Endothelial cell of umbilical vein (primary cell): ENCODE measurements around the gene CCSER1.

Experiments used
- CTCF ChIP-seq, 2 donors: IDR thresholded peaks; 1 replicate in 1 of 2; 2 replicates in 1 of 2; pipeline ENCODE4 v1.5.1; 2011; ENCODE audit warnings: low read length in 2 of 2, mild to moderate bottlenecking in 2 of 2, moderate library complexity in 2 of 2, control low read depth in 1 of 2, inconsistent platforms in 1 of 2, low read depth in 1 of 2; ENCODE audit not compliant: insufficient read depth in 1 of 2; ENCODE audit errors: extremely low read depth in 1 of 2
- EZH2 ChIP-seq: IDR thresholded peaks from 2 replicates; pipeline ENCODE4 v1.6.1; 2012; ENCODE audit warnings: borderline replicate concordance, low read depth, mild to moderate bottlenecking, moderate library complexity, low read length, inconsistent platforms; ENCODE audit not compliant: severe bottlenecking
- FOS ChIP-seq: IDR thresholded peaks from 2 replicates; pipeline ENCODE4 v1.6.1; 2011; ENCODE audit warnings: mild to moderate bottlenecking, low read length, moderate library complexity, borderline replicate concordance; ENCODE audit not compliant: insufficient read depth
- MAX ChIP-seq: IDR thresholded peaks from 2 replicates; pipeline ENCODE4 v1.6.1; 2011; ENCODE audit not compliant: insufficient read depth, insufficient read length
- POLR2A ChIP-seq: IDR thresholded peaks from 2 replicates; pipeline ENCODE4 v1.6.1; 2012; ENCODE audit warnings: low read depth, mild to moderate bottlenecking, control low read depth, low read length
- POLR2AphosphoS5 ChIP-seq: IDR thresholded peaks from 2 replicates; pipeline ENCODE4 v1.6.1; 2012; ENCODE audit warnings: low read depth, mild to moderate bottlenecking, control low read depth, low read length, moderate library complexity; ENCODE audit not compliant: insufficient read depth

DNA sequence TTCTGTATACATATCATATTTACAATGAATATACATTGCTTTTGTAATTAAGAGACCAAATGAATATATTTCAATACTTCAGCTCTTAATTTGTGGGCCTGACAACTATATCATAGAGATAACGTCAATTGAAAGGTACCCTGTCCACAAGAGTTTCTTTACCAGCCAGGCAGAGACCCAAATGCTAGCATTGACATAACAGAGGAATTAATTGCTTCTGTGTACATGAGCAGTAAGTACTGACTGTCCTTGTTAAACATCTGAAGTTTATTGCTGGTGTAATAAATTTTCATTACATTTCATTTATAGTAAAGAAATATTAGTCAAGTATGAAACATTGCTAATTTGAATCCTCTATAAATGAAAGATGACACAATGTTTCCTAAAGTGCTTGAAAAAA lies 910.8 kb downstream of the CCSER1 start:
- TF ChIP-seq POLR2AphosphoS5 (no peak), CTCF (IDR thresholded peaks at IDR 0.05; ENCODE audit: extremely low read depth in 1 of 2, insufficient read depth in 1 of 2, low read depth in 1 of 2, low read length in 2 of 2) (no peak), POLR2A (no peak), EZH2 (no peak), FOS (no peak), MAX (no peak)
